ENCODE measurements around the gene VCPKMT.

GRCh38 chr14:50064993-50065392 is 51.4 kb downstream of the VCPKMT start:
- no peak for TF ChIP-seq CTCF (IDR thresholded peaks at IDR 0.05)
- TF ChIP-seq POLR2AphosphoS5 (IDR thresholded peaks at IDR 0.05): no peak
